Endothelial cell of umbilical vein (primary cell): ENCODE measurements around the gene TMEM151A. TPM values are rescaled to one million over a fixed set of nuclear protein-coding genes. Genes with fewer than 3 reads are reported as not detected.

Experiments
- BruUV-seq: library from RNA; stranded (reverse); fragments of 400-500 nt; replicated peaks from 2 replicates; lab custom pipeline; 2021; lab: Mats Ljungman, UMichigan
- CTCF ChIA-PET: fragments of 300-600, 350-600 bp; sonication (Branson Sonifier 250); formaldehyde crosslinking; loops from one replicate; lab custom pipeline; 2021; ENCODE audit warnings: antibody characterized with exemption, inconsistent platforms; lab: Charles Lee
- POLR2A ChIA-PET: fragments of 300-600, 350-600 bp; sonication (Branson Sonifier 250); formaldehyde crosslinking; loops from one replicate; lab custom pipeline; 2021; ENCODE audit warnings: antibody characterized with exemption, inconsistent platforms; lab: Charles Lee
- DNase-seq: peaks from one replicate; pipeline ENCODE4 v3.0.0-alpha.2; 2011; ENCODE audit warnings: low read depth, low spot score
- FAIRE-seq: peaks from 2 replicates; lab custom pipeline; 2011; peaks lifted over from hg19 to GRCh38; lab: Jason Lieb, UNC
- H2AFZ ChIP-seq: 2 replicates; pipeline ENCODE4 v1.6.0; 2012; ENCODE audit warnings: low read depth, low read length, control low read depth, inconsistent platforms
- H3K27ac ChIP-seq: 2 replicates; pipeline ENCODE4 v1.5.1; 2011; ENCODE audit warnings: low read depth, mild to moderate bottlenecking, control low read depth, low read length, moderate library complexity; ENCODE audit not compliant: insufficient read depth
- H3K27me3 ChIP-seq, 2 experiments: 2 replicates each; pipeline versions ENCODE4 v1.6.0 to v1.6.1; 2011; ENCODE audit warnings: low read length in 2 of 2, mixed read lengths in 1 of 2; ENCODE audit not compliant: control insufficient read depth in 2 of 2, insufficient read depth in 2 of 2
- H3K36me3 ChIP-seq, 2 experiments: 2 replicates in 1 of 2; 3 replicates in 1 of 2; pipeline ENCODE4 v1.5.1; 2011; ENCODE audit warnings: low read length in 2 of 2, mild to moderate bottlenecking in 1 of 2, moderate library complexity in 1 of 2; ENCODE audit not compliant: control insufficient read depth in 2 of 2, insufficient read depth in 2 of 2; ENCODE audit errors: extremely low read depth in 1 of 2
- H3K4me1 ChIP-seq: 3 replicates; pipeline ENCODE4 v1.5.1; 2011; ENCODE audit warnings: mild to moderate bottlenecking, low read length; ENCODE audit not compliant: control insufficient read depth, insufficient read depth; ENCODE audit errors: extremely low read depth
- H3K4me2 ChIP-seq: 2 replicates; pipeline ENCODE4 v1.6.1; 2011; ENCODE audit warnings: low read length, control low read depth, mixed read lengths; ENCODE audit not compliant: insufficient read depth
- H3K4me3 ChIP-seq, 3 experiments: fragments of 200-600 bp in 1 of 3; sonication (generic), shearing (Covaris generic) in 1 of 3; replicated peaks in 1 of 3; 2 replicates each; pipeline ENCODE4 v1.5.1; 2011 to 2016; ENCODE audit warnings: control low read depth in 3 of 3, low read length in 3 of 3, mild to moderate bottlenecking in 2 of 3, inconsistent platforms in 1 of 3, low read depth in 1 of 3, moderate library complexity in 1 of 3; ENCODE audit not compliant: insufficient read depth in 1 of 3
- H3K79me2 ChIP-seq: 2 replicates; pipeline ENCODE4 v1.6.0; 2012; ENCODE audit warnings: low read length, inconsistent platforms; ENCODE audit not compliant: control insufficient read depth, insufficient read depth
- H3K9ac ChIP-seq: replicated peaks from 2 replicates; pipeline ENCODE3; 2011; ENCODE audit warnings: low read length, control low read depth; ENCODE audit not compliant: insufficient read depth; ENCODE audit errors: extremely low read depth
- H3K9me1 ChIP-seq: replicated peaks from 3 replicates; pipeline ENCODE4 v1.6.0; 2011; ENCODE audit warnings: mild to moderate bottlenecking, low read length; ENCODE audit not compliant: control insufficient read depth, insufficient read depth; ENCODE audit errors: extremely low read depth
- H3K9me3 ChIP-seq: replicated peaks from 2 replicates; pipeline ENCODE4 v1.5.1; 2012; ENCODE audit warnings: low read length, inconsistent platforms; ENCODE audit not compliant: control insufficient read depth, insufficient read depth
- H4K20me1 ChIP-seq: replicated peaks from 2 replicates; pipeline ENCODE3; 2011; ENCODE audit warnings: mild to moderate bottlenecking, low read length; ENCODE audit not compliant: control insufficient read depth, insufficient read depth; ENCODE audit errors: extremely low read depth
- EZH2 ChIP-seq: IDR thresholded peaks from 2 replicates; pipeline ENCODE4 v1.6.1; 2012; ENCODE audit warnings: borderline replicate concordance, low read depth, mild to moderate bottlenecking, moderate library complexity, low read length, inconsistent platforms; ENCODE audit not compliant: severe bottlenecking
- FOS ChIP-seq: IDR thresholded peaks from 2 replicates; pipeline ENCODE4 v1.6.1; 2011; ENCODE audit warnings: mild to moderate bottlenecking, low read length, moderate library complexity, borderline replicate concordance; ENCODE audit not compliant: insufficient read depth
- GATA2 ChIP-seq: IDR thresholded peaks from 2 replicates; pipeline ENCODE4 v1.7.0; 2011; ENCODE audit warnings: low read depth, mild to moderate bottlenecking, moderate library complexity, mixed read lengths, low read length; ENCODE audit not compliant: insufficient read length, insufficient read depth
- JUN ChIP-seq: IDR thresholded peaks from 2 replicates; pipeline ENCODE4 v1.6.1; 2011; ENCODE audit warnings: borderline replicate concordance, low read depth; ENCODE audit not compliant: insufficient read length, insufficient read depth
- MYC ChIP-seq: IDR thresholded peaks from one replicate; pipeline ENCODE4 v1.6.1; 2011; ENCODE audit warnings: mild to moderate bottlenecking, low read depth, low read length
- POLR2A ChIP-seq: IDR thresholded peaks from 2 replicates; pipeline ENCODE4 v1.6.1; 2012; ENCODE audit warnings: low read depth, mild to moderate bottlenecking, control low read depth, low read length
- POLR2AphosphoS5 ChIP-seq: IDR thresholded peaks from 2 replicates; pipeline ENCODE4 v1.6.1; 2012; ENCODE audit warnings: low read depth, mild to moderate bottlenecking, control low read depth, low read length, moderate library complexity; ENCODE audit not compliant: insufficient read depth
- dilution Hi-C: fragments of 300-500 bp; cut with MboI; formaldehyde crosslinking; loops from one replicate; pipeline ENCODE4 v1.15.0; 2019; ENCODE audit warnings: low sequenced_read_pairs; ENCODE audit not compliant: extremely low pct_ligation_motif_present
- intact Hi-C: fragments of 100-400 bp; cut with micrococcal nuclease; formaldehyde crosslinking; loops from one replicate; pipeline ENCODE4 v1.10.0; 2022
- polyA plus RNA-seq, 4 experiments: library from polyadenylated mRNA; depleted of rRNA in 3 of 4; stranded (reverse) in 3 of 4; unstranded in 1 of 4; fragments of >200 nt; gene quantifications; 2 replicates each; pipeline versions ENCODE4 v1.2.1 to v1.2.3, GENCODE V29; 2011 to 2012; ENCODE audit warnings: missing spikeins in 1 of 4
- total RNA-seq: library from RNA; stranded (reverse); gene quantifications from 2 replicates; pipeline ENCODE4 v1.2.3, GENCODE V29; 2021
- TF ChIP-seq, protein P1 (sequence below): IDR thresholded peaks from 2 replicates; pipeline ENCODE4 v1.6.1; 2011; ENCODE audit not compliant: insufficient read depth, insufficient read length
- TF ChIP-seq, protein P2 (sequence below), 2 donors: IDR thresholded peaks; 1 replicate in 1 of 2; 2 replicates in 1 of 2; pipeline ENCODE4 v1.5.1; 2011; ENCODE audit warnings: low read length in 2 of 2, mild to moderate bottlenecking in 2 of 2, moderate library complexity in 2 of 2, control low read depth in 1 of 2, inconsistent platforms in 1 of 2, low read depth in 1 of 2; ENCODE audit not compliant: insufficient read depth in 1 of 2; ENCODE audit errors: extremely low read depth in 1 of 2

The TMEM151A gene
- total and polyA plus RNA-seq, 2 donors (not counting 3 experiments of a cell fraction or from before 2014, with no cell fraction given) = not detected

DNA sequence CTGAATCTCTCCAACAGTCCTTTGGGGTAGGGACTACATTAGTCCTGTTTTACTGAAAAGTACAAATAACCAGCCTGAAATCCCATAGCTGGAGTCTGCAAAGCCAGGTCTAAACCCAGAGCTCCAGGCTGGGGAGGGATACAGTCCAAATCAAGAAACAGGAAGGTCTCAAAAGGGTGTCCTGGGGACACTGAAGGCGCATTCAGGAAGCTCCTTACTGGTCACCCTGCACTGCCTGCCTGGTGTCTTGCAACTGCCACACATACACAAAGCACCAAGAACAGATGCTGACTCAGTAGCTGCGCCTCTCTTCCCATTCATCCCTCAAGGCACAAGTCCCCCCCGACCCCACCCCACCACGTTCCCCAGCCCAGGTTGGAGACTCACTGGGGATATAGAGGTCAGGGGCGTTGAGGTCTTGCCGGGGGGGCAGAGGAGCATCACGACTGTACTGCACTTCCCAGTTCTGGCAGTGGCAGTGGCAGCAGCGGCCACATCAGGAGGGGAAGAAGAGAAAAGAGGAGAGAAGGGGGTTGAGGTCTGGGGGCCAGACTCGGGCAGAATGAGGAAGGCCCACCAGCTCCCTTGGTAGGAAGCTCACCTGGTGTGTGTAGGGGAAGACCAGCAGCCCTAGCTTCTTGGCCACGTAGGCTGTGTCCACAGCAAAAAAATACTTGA lies 4.3 kb upstream of the TMEM151A start:
- no peak overlapping the region for H3K4me2 ChIP-seq
- ChIA-PET CTCF (interaction anchor here (2.1 kb wide), 1 partner anchor 25 kb away, joined by 10 read pairs; no protein-coding TSS in a partner anchor), POLR2A (no interaction called here)
- dilution Hi-C loops = no loop called here
- no peak for FAIRE-seq
- no peaks in the 10 kb centered on the region for H3K9me3 ChIP-seq
- H3K9ac ChIP-seq = no peak overlapping the region
- peaks cover 13% of the 10 kb centered on the region for H3K4me1 ChIP-seq
- no TSS peak for BruUV-seq
- peaks cover 0 to 7% of the 10 kb centered on the region in 2 experiments for H3K36me3 ChIP-seq
- intact Hi-C loops = no loop called here
- no peaks in the 10 kb centered on the region for H3K9me1 ChIP-seq
- peaks cover 9 to 12% of the 10 kb centered on the region in 2 experiments for H3K27me3 ChIP-seq
- no peak overlapping the region for H2AFZ ChIP-seq
- TF ChIP-seq GATA2 (no peak), FOS (no peak), POLR2A (no peak), MYC (no peak), EZH2 (no peak), POLR2AphosphoS5 (no peak), JUN (no peak)
- TF ChIP-seq, protein P1, sequence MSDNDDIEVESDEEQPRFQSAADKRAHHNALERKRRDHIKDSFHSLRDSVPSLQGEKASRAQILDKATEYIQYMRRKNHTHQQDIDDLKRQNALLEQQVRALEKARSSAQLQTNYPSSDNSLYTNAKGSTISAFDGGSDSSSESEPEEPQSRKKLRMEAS = no peak
- TF ChIP-seq, protein P2, sequence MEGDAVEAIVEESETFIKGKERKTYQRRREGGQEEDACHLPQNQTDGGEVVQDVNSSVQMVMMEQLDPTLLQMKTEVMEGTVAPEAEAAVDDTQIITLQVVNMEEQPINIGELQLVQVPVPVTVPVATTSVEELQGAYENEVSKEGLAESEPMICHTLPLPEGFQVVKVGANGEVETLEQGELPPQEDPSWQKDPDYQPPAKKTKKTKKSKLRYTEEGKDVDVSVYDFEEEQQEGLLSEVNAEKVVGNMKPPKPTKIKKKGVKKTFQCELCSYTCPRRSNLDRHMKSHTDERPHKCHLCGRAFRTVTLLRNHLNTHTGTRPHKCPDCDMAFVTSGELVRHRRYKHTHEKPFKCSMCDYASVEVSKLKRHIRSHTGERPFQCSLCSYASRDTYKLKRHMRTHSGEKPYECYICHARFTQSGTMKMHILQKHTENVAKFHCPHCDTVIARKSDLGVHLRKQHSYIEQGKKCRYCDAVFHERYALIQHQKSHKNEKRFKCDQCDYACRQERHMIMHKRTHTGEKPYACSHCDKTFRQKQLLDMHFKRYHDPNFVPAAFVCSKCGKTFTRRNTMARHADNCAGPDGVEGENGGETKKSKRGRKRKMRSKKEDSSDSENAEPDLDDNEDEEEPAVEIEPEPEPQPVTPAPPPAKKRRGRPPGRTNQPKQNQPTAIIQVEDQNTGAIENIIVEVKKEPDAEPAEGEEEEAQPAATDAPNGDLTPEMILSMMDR (IDR thresholded peaks at IDR 0.05; ENCODE audit: extremely low read depth in 1 of 2, insufficient read depth in 1 of 2, low read depth in 1 of 2, low read length in 2 of 2) = no peak
- no peaks in the 10 kb centered on the region for H4K20me1 ChIP-seq
- peaks cover 12% of the 10 kb centered on the region for H3K79me2 ChIP-seq
- no peak for DNase-seq
- no peak overlapping the region for H3K4me3 ChIP-seq
- no peak overlapping the region for H3K27ac ChIP-seq
